Raji (cell line): ENCODE data around the gene PPP1R9A.

ENCODE experiments used
- POLR2A ChIP-seq: IDR thresholded peaks from 2 replicates; pipeline ENCODE4 v1.6.1; 2011; ENCODE audit warnings: low read depth, low read length, control low read depth; ENCODE audit not compliant: insufficient read depth

PPP1R9A gene

DNA sequence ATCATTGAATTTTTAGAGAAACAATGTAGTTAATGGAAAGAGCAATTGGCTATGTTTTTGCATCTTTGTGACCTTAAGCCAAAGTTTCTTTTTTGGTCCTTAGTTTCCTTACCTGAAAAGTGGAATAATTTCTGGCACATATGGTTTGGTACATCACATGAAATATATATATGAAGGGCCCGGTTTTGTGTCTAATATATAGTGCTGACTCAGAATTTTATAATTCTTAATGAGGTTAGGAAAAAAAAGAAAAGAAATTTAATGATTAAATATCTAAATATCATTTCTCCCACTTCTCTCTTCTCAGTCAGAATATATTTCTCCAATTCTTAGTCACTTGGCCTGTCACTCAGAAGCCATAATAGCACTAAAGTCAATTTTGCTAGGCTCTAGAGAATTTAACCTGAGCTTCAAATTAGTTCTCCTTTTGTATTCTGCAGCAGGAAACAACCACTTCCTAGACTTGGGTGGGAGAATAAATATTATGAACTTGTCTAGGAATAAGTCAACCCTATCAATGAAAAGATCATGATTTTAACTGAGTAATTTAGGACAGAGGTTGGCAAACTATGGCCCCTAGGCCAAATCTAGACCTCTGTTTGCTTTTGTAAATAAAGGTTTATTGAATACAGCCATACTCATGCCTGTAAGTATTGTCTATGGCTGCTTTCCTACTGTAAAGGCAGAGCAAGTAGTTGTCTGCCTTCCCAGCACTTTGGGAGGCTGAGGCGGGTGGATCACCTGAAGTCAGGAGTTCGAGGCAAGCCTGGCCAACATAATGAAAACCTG is 34.6 kb downstream of the PPP1R9A start:
- TF ChIP-seq POLR2A: no peak

DNA sequence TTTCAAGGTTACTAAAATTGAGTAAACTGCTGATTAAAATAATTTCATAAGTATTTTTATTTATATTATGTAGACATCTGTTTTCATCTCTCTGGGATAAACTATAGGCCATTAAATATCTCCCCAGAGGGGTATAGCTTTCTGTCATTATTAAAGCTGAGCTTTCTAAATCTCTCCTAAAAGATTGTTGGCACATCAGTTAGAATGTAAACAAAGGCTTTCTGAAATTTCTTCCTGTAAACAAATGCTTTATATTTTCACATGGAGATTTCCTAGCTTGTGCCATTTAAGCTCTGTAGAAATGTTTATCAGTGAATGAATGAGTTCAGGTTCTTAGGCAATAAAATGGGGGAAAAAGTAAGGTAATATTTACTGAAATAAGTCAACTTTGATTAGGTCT is 35.7 kb downstream of the PPP1R9A start:
- TF ChIP-seq POLR2A: no peak

- no peak for TF ChIP-seq POLR2A
Measured at GRCh38 chr7:94949532-94949931, 42.1 kb downstream of the PPP1R9A start.

- TF ChIP-seq POLR2A: no peak
Measured at GRCh38 chr7:94955807-94956206, 48.4 kb downstream of the PPP1R9A start.

GRCh38 chr7:94957061-94957460 is 49.7 kb downstream of the PPP1R9A start:
- TF ChIP-seq POLR2A: no peak

DNA sequence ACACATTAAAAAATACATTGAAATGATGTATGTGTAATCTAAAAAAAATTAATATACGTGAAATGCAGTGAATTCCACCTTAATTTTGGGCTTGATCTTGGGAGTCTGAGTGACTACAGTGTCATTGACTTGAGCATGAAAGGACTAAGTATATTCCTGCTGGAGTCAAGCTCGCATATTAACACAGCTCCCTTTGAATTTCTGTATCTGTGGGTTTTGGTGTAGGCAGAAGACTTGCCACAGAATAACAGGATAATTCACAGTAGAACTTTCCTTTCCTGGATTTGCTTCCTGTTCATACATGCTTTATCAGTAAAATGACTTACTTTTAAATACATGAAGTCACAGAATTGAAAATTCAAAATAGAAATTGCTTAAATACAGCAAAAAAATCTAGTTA is 55.3 kb downstream of the PPP1R9A start:
- no peak for TF ChIP-seq POLR2A

DNA sequence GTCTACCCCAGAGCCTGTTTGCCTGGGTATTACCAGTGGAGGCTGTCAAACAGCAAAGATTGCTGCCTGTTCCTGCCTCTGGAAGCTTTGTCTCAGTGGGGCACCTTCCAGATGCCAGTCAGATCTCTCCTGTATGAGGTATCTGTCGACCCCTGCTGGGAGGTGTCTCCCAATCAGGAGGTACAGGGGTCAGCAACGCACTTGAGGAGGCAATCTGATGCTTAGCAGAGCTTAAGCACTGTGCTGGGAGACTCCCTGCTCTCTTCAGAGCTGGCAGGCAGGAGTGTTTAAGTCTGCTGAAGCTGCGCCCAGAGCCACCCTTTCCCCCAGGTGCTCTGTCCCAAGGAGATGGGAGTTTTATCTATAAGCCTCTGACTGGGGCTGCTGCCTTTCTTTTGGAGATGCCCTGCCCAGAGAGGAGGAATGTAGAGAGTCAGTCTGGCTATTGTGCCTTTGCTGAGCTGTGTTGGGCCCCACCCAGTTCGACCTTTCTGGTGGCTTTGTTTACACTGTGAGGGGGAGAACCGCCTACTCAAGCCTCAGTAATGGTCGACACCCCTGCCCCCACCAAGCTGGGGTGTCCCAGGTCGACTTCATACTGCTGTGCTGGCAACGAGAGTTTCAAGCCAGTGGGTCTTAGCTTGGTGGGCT is 62.2 kb downstream of the PPP1R9A start:
- TF ChIP-seq POLR2A: no peak

DNA sequence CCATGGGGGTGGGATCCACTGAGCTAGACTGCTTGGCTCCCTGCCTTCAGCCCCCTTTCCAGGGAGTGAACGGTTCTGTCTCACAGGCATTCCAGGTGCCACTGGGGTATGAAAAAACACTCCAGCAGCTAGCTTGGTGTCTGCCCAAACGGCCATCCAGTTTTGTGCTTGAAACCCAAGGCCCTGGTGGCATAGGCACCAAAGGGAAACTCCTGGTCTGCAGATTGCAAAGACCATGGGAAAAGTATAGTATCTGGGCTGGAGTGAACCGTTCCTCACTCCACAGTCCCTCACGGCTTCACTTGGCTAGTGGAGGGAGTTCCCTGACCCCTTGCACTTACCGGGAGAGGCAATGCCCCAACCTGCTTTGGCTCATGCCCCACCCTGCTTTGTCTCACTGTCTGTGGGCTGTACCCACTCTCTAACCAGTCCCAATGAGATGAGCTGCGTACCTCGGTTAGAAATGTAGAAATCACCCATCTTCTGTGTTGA is 62.7 kb downstream of the PPP1R9A start:
- TF ChIP-seq POLR2A: no peak

- TF ChIP-seq POLR2A: no peak
Measured at GRCh38 chr7:94971051-94971867, 63.9 kb downstream of the PPP1R9A start.

DNA sequence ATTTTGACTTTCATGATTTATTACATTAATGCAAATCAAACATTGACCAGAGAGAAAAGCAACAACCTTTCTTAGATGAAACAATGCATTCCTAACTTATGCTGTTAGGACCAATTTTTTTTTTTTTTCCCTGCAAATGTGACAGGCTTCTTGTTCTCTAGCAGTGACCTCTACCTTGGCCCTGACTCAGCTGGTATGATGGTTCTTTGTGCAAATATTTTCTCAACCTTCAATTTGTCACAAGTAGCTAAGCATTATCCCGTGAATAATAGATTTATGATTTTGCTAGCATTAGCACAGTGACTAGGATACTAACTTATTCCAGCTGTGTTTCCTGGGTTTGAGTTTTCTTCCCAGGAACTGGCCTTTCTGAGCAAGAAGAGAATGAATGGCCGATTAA is 64.9 kb downstream of the PPP1R9A start:
- TF ChIP-seq POLR2A: no peak

- no peak for TF ChIP-seq POLR2A
Measured at GRCh38 chr7:94973844-94974243, 66.5 kb downstream of the PPP1R9A start.

GRCh38 chr7:94974423-94974822 is 67.0 kb downstream of the PPP1R9A start:
- no peak for TF ChIP-seq POLR2A

DNA sequence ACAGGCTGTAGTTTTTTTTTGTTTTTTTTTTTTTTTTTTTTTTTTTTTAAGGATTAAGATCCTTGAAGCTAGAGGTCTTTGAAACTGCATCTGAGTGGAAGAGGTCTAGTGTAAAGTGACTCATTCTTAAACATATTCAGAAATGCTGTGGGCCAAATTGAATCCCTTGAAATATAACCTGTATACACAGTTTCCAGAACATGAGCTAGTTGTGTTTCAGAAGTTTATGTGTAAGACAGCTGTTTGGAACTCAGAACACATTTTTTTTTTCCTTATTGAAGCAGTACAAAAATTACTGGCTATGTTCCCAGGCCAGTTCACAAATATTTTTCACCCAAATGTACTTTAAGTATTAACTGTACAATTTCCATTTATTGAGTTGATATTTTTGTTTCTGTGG is 67.9 kb downstream of the PPP1R9A start:
- no peak for TF ChIP-seq POLR2A

DNA sequence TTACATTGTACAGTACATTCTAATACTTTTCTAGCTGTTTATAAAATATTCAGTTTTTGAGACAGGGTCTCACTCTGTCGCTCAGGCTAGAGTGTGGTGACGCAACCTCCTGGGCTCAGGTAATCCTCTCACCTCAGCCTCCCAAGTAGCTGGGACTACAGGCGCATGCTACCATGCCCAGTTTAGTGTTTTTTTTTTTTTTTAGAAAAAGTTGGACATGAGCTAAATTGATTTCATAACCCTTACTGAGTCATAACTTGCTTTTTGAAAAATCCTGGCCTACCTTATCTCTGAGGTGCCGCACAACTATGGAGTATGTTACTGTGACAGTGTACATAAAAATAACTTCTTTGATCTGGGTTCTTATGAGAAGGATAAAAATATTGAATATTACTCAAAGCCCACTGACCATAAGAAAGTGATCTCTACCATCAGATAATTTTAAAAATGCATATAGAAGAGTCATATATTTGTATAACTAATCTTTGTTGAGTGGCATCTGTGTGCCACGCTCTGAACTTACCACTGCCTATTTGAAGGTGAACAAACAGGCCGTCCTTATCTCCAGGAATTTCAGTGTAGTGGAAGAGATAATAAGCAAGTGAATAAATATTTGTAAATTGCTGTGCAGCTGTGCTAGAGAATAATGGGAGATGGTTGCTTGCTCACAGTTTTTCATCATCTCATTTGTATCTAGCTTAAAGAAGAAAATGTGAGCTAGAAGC is 73.2 kb downstream of the PPP1R9A start:
- no peak for TF ChIP-seq POLR2A

DNA sequence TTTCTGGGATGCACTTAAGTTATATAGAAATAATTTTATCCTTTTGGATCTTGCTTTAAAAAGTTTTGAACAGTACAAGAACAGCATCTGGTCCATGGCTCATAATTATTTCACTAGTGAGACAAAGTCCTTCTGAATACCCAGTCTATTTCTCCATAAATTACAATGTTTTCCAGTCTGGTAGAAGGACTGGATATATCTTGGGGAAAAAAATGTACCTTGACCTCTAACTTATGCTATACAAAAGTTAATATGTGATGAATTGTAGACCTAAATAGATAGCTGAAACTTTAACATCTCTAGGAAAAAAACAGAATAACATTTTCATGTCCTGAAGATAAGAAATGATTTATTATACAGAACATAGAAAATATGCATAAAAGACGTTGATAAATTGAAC is 88.5 kb downstream of the PPP1R9A start:
- TF ChIP-seq POLR2A: no peak
